ENCODE measurements around the gene SH2D6. TPM values are rescaled to one million over a fixed set of nuclear protein-coding genes. Genes with fewer than 3 reads are reported as not detected.

SH2D6 gene
- total and polyA plus RNA-seq, 9 of the 15 experiments (the other 6 are each of a cell fraction or from before 2014, with no cell fraction given), result 0.07 to 0.76 (median 0.33) TPM; not detected in 2

- H3K27me3 ChIP-seq (ENCODE audit: control insufficient read depth in 2 of 2, insufficient read depth in 2 of 2, low read length in 2 of 2), result no peaks in the 10 kb centered on the region
- 49% methylated on average over 3 of the region's 3 CpGs for WGBS (ENCODE audit: insufficient coverage, low coverage, missing lambda C conversion rate)
- ChIA-PET POLR2A (interaction anchor here (0.6 to 2.0 kb wide), 6 partner anchors 28 to 64 kb away, joined by 3 to 9 read pairs (median 4); partner anchors contain the start of gene MAT2A), CTCF (ENCODE audit: low intra/inter-chr PET ratio) (no interaction called here)
- no peak overlapping the region; the same call in none of the 2 replicates for H2AFZ ChIP-seq (ENCODE audit: low read depth, low read length)
- no peak overlapping the region for H3K27ac ChIP-seq (ENCODE audit: extremely low read depth, low read depth, low read length)
- H3K4me3 ChIP-seq, result no peak overlapping the region
- BruUV-seq (replicated peaks), result no TSS peak
- no peaks in the 10 kb centered on the region for H3K79me2 ChIP-seq (ENCODE audit: control insufficient read depth, insufficient read depth, low read length)
- H3K9ac ChIP-seq (ENCODE audit: insufficient read depth in 1 of 2, low read depth in 2 of 2, low read length in 2 of 2), result no peak overlapping the region
- intact Hi-C loops (cut with micrococcal nuclease) (no loop called here), in situ Hi-C loops (cut with MboI) (no loop called here)
- H3K36me3 ChIP-seq (ENCODE audit: control insufficient read depth, insufficient read depth, low read length), result no peaks in the 10 kb centered on the region
- no peak for ATAC-seq
- H3K9me3 ChIP-seq (replicated peaks; ENCODE audit: control insufficient read depth, insufficient read depth, low read depth, low read length), result no peaks in the 10 kb centered on the region
- H4K20me1 ChIP-seq (replicated peaks; ENCODE audit: control insufficient read depth, insufficient read depth, low read length), result no peaks in the 10 kb centered on the region
- no peaks in the 10 kb centered on the region for H3K9me1 ChIP-seq (ENCODE audit: control insufficient read depth, insufficient read depth, low read length)
- no peak for FAIRE-seq
- no peak for DNase-seq (ENCODE audit: extremely low read depth in 1 of 4, low spot score in 3 of 4)
- no peak overlapping the region for H3K4me2 ChIP-seq (ENCODE audit: insufficient read depth, low read length)
- no peak for TF ChIP-seq MAFF (IDR thresholded peaks at IDR 0.05; ENCODE audit: low read length)
- TF ChIP-seq ZNF23 (CRISPR knock-in tag; IDR thresholded peaks at IDR 0.05), result no peak
- TF ChIP-seq TARDBP (IDR thresholded peaks at IDR 0.05), result no peak
- TF ChIP-seq KLF13 (tag; IDR thresholded peaks at IDR 0.05; ENCODE audit: borderline replicate concordance, low read depth), result no peak
- no peak for TF ChIP-seq NR0B1 (IDR thresholded peaks at IDR 0.05; ENCODE audit: partially characterized antibody)
- TF ChIP-seq EZH2 (IDR thresholded peaks at IDR 0.05; ENCODE audit: borderline replicate concordance, low read depth, low read length), result no peak
- H3K4me1 ChIP-seq (replicated peaks in 1 of 2; ENCODE audit: control insufficient read depth in 2 of 2, insufficient read depth in 2 of 2, low read length in 2 of 2), result no peaks in the 10 kb centered on the region
These were observed 57.4 kb downstream of the SH2D6 start for GRCh38 chr2:85475799-85476490.

All from K562 (cell line).